GM18873 (cell line): ENCODE data around the gene SLC7A5.
"Not testable (repeated sequence)": the region's sequence is repeated elsewhere in the genome, so short reads cannot be mapped to it uniquely, and the experiment has no call there.

Experiments used
- ATAC-seq: cut with Tn5 transposase; IDR thresholded peaks from one replicate; pipeline ENCODE4 v1.9.1; 2021; ENCODE audit warnings: mild to moderate bottlenecking, moderate library complexity, moderate number of reproducible peaks; ENCODE audit not compliant: unreplicated experiment, low FRiP score

Gene SLC7A5

GRCh38 chr16:87862597-87863326 lies 6.5 kb downstream of the SLC7A5 start:
- not testable (repeated sequence) for ATAC-seq

GRCh38 chr16:87861300-87862099 lies 7.8 kb downstream of the SLC7A5 start:
- not testable (repeated sequence) for ATAC-seq

DNA sequence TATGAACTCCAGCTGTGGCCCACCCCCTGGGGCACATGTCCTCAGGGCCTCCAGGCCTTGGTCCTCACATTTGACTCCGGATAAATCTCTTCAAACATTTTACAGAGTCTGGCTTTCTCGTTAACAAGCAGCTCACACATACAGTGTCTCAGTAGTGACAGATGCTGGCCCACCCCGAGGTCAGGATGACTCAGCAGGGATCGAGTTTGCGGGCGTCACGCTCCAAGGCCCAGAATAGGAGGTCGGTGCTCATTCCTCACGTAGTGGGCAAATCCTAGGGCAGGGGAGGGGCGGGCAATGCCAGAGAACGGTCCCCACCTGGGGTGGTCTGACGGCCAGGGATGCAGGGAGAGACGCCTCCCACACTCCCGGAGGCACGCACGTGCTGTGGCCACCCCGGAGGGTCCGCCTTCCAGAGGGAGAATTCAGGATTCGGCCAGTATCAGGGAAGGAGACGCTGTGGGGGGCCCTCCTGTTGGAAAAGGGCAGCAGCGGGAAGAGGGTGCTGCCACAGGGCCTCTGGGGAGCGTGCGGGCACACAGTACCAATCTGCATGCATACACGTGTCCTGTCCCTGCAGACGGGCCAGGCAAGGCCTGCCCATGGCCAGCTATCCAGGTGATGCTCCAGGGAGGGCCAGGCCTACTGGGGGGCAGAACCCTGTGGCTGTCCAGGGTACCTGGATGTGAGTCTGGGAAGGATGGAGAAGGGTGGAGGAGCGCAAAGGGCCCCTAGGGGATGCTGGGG lies 8.6 kb downstream of the SLC7A5 start:
- no peak for ATAC-seq

GRCh38 chr16:87858151-87858993 lies 10.9 kb downstream of the SLC7A5 start:
- not testable (repeated sequence) for ATAC-seq

- ATAC-seq, result no peak
Observed at GRCh38 chr16:87856791-87857228, 12.5 kb downstream of the SLC7A5 start.

DNA sequence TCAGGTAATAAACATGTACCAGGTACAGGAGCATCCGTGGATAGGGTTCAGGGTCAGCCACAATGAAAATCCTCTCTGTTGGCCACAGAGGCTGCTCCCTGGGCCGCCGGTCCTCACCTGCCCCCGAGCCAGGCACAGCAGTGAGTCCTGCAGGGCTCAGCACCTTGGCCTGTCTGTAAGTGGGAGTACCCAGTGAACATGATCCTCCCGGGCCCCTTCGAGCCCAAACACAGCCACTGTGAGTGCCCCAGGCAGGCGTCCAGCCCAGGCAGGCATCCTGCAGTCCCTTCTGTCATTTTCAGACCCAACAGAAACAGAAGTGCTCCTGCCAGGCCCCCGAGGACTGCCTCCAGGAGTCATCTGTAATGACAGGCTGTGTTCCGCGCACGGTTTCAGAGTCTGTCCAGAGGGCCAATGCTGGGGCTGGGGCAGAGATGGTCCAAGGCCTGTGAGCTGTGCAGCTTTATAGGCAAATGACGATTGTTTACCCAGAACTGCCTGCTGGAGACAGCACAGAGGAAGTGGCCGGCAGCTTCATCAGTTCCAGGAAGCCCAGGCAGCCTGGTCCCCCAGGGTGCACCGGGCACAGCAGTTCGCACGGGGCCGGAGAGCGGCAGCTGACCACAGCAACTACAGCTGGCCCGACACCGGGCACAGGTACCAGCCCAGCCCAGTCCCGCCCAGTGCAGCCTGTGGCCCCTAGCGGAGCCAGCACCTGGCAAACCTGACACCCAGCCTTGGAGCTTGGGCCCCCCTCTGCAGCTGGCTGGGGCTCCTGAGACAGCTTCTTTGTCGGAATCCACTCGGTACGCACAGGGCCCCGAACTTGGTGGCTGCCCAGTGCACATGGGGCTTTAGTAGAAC lies 13.2 kb downstream of the SLC7A5 start:
- ATAC-seq, result no peak

DNA sequence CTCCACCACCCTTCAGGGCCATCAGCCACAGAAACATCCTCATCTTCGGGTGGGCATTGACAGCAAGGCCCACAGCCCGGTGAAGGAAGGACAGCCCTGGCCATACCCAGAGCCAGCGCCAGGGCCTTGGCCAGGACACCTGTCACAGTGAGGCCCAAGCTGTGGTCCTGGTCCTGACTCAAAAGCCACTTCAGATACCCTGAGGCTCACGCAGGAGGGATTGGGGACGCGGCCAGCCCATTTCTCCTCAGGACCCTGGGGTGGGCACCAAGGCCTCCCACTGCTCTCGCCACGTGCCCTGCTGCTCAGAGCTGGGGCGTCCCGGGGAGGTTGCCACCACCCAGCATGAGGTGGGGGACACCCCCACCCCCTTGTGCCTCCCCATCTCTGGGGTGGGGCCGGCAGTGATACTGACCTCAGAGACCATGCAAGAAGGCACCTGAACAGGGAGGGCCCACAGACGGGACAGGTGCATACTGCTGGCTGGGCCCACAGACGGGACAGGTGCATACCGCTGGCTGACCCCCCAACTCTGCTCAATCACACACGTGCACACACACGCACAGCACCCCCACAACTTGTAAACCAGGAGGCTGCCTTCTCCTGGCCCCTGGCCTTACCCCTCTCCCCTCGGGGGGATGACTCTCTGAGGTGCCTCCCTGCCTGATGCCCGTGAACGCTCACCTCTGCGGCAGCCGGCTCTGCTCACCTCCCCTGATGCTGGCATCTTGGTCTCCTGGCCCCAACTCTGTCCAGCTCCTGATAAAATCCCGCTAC lies 14.2 kb downstream of the SLC7A5 start:
- no peak for ATAC-seq

DNA sequence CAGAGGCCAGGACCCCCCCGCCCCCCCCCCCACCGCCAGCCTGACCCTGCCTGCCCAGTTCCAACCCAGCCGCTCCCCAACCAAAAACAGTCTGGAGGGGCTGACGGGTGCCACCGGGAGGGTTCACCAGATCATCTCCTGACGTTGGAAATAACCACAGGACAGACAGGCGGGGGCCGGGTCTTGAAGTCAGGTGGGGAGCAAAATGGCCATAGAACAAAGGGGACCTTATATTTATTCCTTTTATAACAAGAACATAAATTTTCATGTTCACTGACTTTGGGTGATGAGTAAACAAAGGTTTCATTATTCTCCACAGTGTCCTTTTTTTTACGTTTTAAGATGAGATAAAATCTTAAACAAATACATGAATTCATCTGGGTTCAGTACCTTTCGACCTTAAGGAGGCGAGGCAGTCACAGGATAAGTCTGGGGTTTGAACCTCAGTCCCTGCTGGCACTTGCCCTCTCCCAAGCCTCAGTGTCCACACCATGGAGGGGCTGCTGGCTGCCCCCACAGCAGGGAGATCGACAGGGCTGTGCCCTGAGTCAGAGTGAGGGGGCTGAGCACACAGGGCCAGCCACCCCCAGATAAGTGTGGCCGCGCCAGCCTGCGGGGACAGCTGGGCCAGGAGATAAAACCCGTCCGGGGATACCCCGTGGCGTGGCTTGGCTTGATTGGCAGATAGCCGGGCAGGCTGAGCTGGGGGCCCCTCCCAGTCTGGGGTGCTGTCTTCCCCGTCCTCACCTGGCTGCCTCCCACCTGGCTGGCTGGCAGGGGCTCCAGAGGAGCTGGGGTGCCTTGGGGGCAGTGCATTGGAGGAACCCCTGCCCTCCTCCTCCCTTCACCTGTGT lies 15.0 kb downstream of the SLC7A5 start:
- no peak for ATAC-seq

GRCh38 chr16:87853411-87854052 lies 15.8 kb downstream of the SLC7A5 start:
- ATAC-seq, result no peak

DNA sequence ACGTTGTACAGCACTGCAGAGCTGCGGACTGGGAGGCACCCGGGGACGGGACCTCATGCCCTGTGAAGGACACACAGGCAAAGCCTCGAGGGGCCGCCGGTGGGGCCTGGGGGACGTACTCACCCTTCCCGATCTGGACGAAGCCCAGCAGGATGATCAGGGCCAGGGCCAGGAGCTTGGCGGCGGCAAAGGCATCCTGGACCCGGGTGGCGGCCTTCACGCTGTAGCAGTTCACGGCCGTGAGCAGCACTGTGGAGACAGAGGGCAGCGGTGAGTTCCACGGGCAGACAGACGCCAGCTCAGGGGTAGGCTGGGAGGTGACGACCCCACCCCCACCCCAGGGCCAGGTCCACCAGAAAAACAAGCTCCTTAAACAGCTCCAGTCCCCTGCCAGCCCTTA lies 17.7 kb downstream of the SLC7A5 start:
- no peak for ATAC-seq

DNA sequence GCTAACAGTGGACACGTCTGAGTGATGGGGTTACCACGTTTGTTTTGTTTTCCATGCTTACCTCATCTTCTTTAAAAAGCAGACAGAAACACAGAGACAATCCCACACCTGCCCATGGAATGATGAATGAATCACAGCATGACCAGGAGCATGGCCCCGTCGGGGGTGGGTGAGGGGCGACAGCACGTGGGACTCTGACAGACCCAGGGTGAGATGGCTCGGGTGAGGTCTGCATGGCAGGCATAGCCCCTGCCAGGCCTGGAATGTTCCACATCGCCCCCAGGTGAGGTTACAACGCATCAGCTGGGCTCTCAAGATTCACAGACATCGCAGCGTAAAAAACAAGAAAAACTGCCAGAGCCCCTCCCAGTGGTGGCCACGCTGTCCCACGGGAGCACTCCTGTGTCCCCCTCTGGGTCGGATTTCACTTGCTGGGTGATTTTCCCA lies 18.1 kb downstream of the SLC7A5 start:
- no peak for ATAC-seq

DNA sequence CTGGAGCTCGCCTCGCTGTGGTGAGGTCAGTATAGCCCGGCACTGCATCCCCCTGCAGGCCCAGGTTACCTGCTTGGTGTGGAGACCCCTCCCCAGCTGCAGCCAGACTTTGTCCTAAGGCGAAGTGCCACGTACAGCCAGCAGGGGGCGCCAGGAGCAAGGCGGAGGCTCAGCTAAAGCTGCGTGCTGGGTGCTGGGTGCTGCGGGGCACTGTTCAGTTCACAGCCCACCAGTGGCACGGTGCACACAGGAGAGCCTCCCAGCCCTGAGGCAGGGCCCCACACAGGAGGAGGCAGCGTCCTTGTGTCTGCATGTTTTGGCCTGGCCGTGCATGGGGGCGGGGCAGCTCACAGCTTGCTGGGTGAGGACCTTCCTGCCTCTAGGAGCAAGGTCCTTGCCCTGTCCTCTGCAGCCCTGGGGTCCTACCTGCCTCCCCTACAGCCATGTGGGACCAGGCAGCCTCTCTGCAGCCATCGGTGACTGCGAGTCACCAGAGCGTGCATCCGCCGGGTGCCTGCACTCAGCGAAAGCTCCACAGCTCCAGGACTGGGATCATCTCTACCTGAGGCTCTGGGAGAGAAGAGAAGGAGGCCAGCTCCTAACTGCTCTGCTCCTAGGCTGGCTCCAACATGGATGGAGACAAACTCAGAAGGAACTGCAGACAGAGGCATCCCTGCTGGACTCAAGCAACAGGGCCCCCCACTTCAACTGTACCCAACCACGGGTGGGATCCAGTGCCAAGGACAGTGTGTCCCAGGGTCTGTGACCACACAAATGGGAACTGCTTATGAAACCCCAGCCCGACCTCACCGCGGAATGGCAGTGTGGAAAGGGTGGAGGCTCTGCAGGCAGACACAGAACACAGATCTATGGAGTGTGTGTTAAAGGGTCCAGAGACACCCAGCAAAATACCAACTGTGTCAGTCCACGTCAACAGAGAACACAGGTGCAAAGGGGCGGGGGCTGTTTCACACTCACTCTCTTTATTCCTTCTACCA lies 19.0 kb downstream of the SLC7A5 start:
- ATAC-seq, result no peak

DNA sequence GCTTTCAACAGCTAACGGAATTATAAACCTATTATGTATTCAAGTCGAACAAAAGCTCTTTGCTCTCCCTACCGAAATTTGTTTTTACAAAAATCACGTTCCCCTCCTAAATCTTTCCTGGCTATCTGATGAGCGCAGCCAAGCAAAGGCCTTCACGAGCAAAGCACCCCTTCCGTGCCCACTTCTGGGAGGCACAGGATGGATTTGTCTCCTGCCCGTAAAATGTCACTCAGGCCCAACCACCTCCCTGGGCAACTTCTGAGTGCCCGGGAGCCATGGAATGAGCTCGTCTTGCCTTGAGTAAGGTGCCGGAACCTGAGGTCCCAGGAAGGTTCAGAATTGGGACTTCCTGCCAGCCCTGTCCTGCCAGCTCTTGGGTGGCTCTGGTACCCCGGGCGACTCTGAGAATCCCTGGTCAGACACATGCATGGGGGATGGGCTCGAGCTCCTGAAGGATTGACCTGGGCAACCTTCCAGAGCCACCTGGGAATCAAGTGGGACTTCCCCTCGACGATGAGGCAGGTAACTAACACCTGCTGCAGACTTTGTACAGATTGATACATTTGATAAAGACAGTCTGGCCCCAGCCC lies 19.8 kb downstream of the SLC7A5 start:
- ATAC-seq, result no peak

DNA sequence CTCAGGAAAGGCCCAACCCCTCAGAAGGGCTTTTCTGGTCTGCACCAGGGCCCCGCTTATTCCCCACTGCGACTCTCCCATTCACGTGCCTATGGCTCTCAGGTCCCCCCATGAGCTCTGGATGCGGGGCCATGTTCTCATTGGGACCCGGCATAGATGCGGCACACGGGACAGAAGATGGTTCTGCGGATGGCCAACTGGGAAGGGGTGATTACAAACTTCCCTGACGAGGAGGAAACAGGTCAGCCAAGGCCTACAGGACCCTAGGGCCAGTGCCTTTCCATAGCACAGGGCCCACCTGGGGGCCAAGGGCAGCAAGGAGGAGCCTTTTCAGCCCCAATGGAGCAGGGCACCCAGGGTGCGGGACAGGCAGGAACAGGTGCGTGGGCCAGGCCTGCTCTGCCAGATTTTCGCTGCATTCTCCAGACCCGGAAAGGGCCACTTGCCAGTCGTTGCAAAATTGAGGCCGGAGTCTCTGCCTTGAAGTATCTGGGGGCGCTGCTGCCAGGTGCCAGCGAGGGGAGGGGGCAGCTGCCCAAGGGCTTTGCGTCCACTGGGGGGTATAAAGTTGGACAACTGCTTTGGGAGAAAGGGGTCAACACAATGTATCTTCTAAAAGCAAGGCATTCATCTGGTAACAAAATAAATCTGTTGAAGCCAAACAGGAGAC lies 20.5 kb downstream of the SLC7A5 start:
- ATAC-seq, result no peak
